Measurements from ENCODE around the gene ZBTB47. TPM values are rescaled to one million over a fixed set of nuclear protein-coding genes. Genes with fewer than 3 reads are reported as not detected.

The ZBTB47 gene
- total RNA-seq, 4 donors from 2014 or later = 5.0 to 34.3 (median 10.3) TPM

Other genes starting within 250 kb of the ZBTB47 start
- not detected for gene LYZL4, start 243.1 kb upstream of the ZBTB47 start, total RNA-seq
- gene VIPR1, start 151.1 kb upstream of the ZBTB47 start, total RNA-seq = 10 to 100 TPM in 1 of 4 donors, 1 to 10 TPM in 3; 3.6 to 15.4 (median 8.6) TPM
- 10 to 100 TPM in 3 of 4 donors, 1 to 10 TPM in 1; 8.8 to 38.5 (median 26.2) TPM for gene SEC22C, start 71.7 kb upstream of the ZBTB47 start, total RNA-seq
- 10 to 100 TPM; 11.4 to 23.5 (median 20.5) TPM for gene SS18L2, start 62.8 kb upstream of the ZBTB47 start, total RNA-seq
- 100 to 1,000 TPM in 1 of 4 donors, 10 to 100 TPM in 3; 18.0 to 112 (median 50.7) TPM for gene NKTR, start 53.0 kb upstream of the ZBTB47 start, total RNA-seq
- not detected for gene KLHL40, start 31.8 kb downstream of the ZBTB47 start, total RNA-seq
- not detected for gene HHATL, start 49.1 kb downstream of the ZBTB47 start, total RNA-seq
- 1 to 10 TPM in 1 of 4 donors, under 1 TPM in 1, not detected in 2; 0.62 to 1.3 TPM for gene CCDC13, start 119.6 kb downstream of the ZBTB47 start, total RNA-seq
- 100 to 1,000 TPM in 3 of 4 donors, 10 to 100 TPM in 1; 52.3 to 239 (median 212) TPM for gene HIGD1A, start 150.8 kb downstream of the ZBTB47 start, total RNA-seq
- gene ACKR2, start 155.7 kb downstream of the ZBTB47 start, total RNA-seq = 1 to 10 TPM; 2.7 to 6.5 (median 3.1) TPM
- not detected for gene CYP8B1, start 222.2 kb downstream of the ZBTB47 start, total RNA-seq